ENCODE results near the gene HLA-DQA1.
"Not testable (repeated sequence)": the region's sequence is repeated elsewhere in the genome, so short reads cannot be mapped to it uniquely, and the experiment has no call there.

Gene HLA-DQA1

DNA sequence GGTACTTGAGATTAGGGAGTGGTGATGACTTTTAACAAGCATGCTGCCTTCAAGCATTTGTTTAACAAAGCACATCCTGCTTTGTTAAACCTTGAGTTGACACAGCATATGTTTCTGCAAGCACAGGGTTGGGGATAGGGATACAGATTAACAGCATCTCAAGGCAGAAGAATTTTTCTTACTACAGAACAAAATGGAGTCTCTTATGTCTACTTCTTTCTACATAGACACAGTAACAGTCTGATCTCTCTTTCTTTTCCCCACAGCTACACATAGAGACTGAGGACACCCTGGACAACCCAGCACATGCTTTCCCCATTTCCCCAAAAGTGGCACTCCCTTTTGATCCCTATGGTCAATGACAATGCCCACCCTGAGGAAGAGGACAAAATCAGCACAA lies 20.6 kb downstream of the HLA-DQA1 start:
- DNase-seq; H3K9me3 Mint-ChIP-seq; H3K27me3 Mint-ChIP-seq; ATAC-seq (replicated peaks): not testable (repeated sequence)
- peak overlapping the region in 1 of 2 donors; percentile 21 for H3K4me3 Mint-ChIP-seq
- H3K27ac Mint-ChIP-seq, result peak overlapping the region; percentile 9
- H3K36me3 Mint-ChIP-seq, result peaks cover 62 to 77% of the 10 kb centered on the region in 2 donors
- peaks cover 55 to 65% of the 10 kb centered on the region in 2 donors for H3K4me1 Mint-ChIP-seq

DNA sequence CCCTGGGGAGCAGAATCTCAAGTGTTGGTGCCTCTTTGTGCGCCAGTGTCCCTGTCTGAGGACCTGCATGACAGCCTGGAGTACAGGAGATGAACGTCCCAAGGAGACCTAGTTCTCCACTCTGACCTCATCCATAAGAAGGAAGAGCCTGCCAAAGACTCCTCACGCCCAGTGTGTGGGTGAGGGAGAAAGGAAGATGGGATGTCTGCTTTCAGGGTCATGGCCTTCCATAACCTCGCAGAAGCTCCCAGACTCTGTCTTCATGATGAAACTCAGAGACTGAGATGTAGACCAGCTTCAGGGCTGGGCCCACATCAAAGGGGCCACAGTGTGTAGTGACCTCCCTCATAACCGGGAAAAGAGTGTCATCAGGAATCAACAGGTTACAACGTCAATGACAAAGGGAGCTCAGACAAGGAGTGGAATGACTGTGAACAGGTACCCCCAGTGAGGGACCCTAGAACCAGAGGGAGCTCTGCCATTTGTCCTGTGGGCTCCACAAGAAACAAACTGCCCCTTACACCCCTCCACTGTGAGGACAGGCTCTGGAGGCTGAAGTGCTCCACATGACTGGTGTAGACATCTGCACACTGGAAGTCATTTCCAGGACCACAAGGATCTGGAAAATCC lies 21.2 kb downstream of the HLA-DQA1 start:
- ATAC-seq (replicated peaks) (peak; percentile 17 to 24), DNase-seq (no peak)
- no peaks in the 10 kb centered on the region for H3K27me3 Mint-ChIP-seq
- H3K36me3 Mint-ChIP-seq, result peaks cover 66 to 81% of the 10 kb centered on the region in 2 donors
- H3K4me3 Mint-ChIP-seq, result peak overlapping the region in 1 of 2 donors; percentile 21
- peaks cover 59 to 70% of the 10 kb centered on the region in 2 donors for H3K4me1 Mint-ChIP-seq
- H3K9me3 Mint-ChIP-seq, result peaks cover 0 to 5% of the 10 kb centered on the region in 2 donors
- peak overlapping the region; percentile 9 for H3K27ac Mint-ChIP-seq

- Mint-ChIP-seq H3K36me3 (peaks cover 73 to 91% of the 10 kb centered on the region in 2 donors), H3K27ac (peak overlapping the region; percentile 94), H3K4me3 (peak overlapping the region; percentile 66 to 76), H3K27me3 (no peaks in the 10 kb centered on the region), H3K9me3 (peaks cover 0 to 3% of the 10 kb centered on the region in 2 donors), H3K4me1 (peaks cover 60 to 80% of the 10 kb centered on the region in 2 donors)
- DNase-seq (no peak), ATAC-seq (replicated peaks) (peak; percentile 34 to 52)
Observed at GRCh38 chr6:32659856-32660595, 22.8 kb downstream of the HLA-DQA1 start.

- H3K27ac Mint-ChIP-seq, result peak overlapping the region; percentile 94
- H3K4me3 Mint-ChIP-seq, result peak overlapping the region; percentile 43 to 76
- no peaks in the 10 kb centered on the region for H3K27me3 Mint-ChIP-seq
- ATAC-seq (replicated peaks), result no peak
- H3K9me3 Mint-ChIP-seq, result no peaks in the 10 kb centered on the region
- peaks cover 55 to 90% of the 10 kb centered on the region in 2 donors for H3K4me1 Mint-ChIP-seq
- peaks cover 71 to 92% of the 10 kb centered on the region in 2 donors for H3K36me3 Mint-ChIP-seq
- DNase-seq, result no peak
Observed at GRCh38 chr6:32662099-32662498, 24.9 kb downstream of the HLA-DQA1 start.

DNA sequence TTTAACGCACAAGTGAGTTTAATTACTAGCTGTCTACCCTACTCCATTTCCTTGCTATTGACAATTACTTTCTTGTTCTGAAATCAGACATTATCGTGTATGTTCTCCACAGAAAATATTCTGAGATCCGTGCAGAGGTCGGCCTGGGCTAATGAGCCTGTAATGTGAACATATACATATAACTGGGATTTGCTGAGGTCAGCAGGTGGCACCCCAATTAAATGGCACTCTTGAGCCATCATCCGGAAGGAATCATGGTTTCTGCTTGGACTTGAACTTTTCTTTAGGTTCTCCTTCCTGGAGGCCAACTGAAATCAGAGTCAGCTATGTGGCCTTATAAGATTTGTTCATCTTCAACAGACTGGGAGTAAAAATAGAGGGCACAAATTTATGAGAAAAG lies 25.6 kb downstream of the HLA-DQA1 start:
- DNase-seq, result no peak
- Mint-ChIP-seq H3K36me3 (peaks cover 67 to 88% of the 10 kb centered on the region in 2 donors), H3K4me1 (peaks cover 58 to 95% of the 10 kb centered on the region in 2 donors), H3K4me3 (peak overlapping the region; percentile 69 to 80), H3K27me3 (no peaks in the 10 kb centered on the region), H3K9me3 (no peaks in the 10 kb centered on the region), H3K27ac (peak overlapping the region; percentile 100)
- no peak for ATAC-seq (replicated peaks)

DNA sequence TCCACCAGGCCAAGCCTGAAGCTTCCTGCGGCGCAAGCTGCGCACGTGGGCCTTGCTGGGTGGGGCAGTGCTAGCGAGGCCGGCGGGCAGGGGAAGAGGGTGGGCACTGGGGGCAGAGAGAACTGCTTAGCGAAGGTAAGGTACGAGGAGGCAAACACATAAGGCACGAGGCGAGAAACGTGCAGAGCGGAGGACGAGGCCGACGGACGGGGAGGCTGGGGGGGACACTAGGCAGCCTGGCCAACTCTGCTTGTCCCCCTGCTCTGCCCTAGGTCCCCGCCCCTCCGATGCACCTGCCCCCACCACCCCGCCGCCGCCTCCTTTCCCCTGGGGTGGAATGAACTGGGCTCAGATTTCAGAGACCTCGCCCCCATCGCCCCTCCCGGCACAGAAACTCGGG lies 27.1 kb downstream of the HLA-DQA1 start:
- Mint-ChIP-seq H3K4me3 (peak overlapping the region; percentile 89 to 92), H3K4me1 (peaks cover 60 to 94% of the 10 kb centered on the region in 2 donors)
- no peak for ATAC-seq (replicated peaks)

GRCh38 chr6:32664827-32665362 lies 27.7 kb downstream of the HLA-DQA1 start:
- peaks cover 57 to 96% of the 10 kb centered on the region in 2 donors for H3K4me1 Mint-ChIP-seq
- no peaks in the 10 kb centered on the region for H3K9me3 Mint-ChIP-seq
- H3K27me3 Mint-ChIP-seq, result no peaks in the 10 kb centered on the region
- H3K4me3 Mint-ChIP-seq, result peak overlapping the region; percentile 89 to 92
- peak; percentile 34 to 43 for ATAC-seq (replicated peaks)
- H3K36me3 Mint-ChIP-seq, result peaks cover 52 to 69% of the 10 kb centered on the region in 2 donors
- DNase-seq, result peak; percentile 66
- H3K27ac Mint-ChIP-seq, result peak overlapping the region; percentile 100

More for the DNA sequence above, 27.1 kb downstream of the HLA-DQA1 start:
- no peaks in the 10 kb centered on the region for H3K9me3 Mint-ChIP-seq
- peaks cover 55 to 74% of the 10 kb centered on the region in 2 donors for H3K36me3 Mint-ChIP-seq
- DNase-seq, result no peak
- peak overlapping the region; percentile 100 for H3K27ac Mint-ChIP-seq
- H3K27me3 Mint-ChIP-seq, result no peaks in the 10 kb centered on the region

DNA sequence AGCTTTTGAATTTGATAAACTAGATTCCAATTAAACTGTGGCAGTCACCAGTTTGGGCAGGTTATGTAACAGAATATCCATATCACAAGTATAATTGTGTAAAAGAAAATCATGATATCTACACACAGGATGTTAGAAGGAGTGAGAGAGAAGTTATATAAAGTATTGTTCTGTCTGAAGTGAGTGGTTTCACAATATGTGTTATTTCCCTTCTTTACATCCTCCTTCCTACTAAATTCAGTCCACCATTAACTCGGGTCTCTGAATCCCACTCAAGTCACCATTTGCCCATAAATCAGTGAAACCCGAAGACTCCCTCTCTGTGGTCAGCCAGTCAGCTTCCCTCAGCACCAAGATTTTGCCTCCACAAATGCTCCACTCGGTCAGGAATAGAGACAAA lies 28.5 kb downstream of the HLA-DQA1 start:
- peaks cover 53 to 94% of the 10 kb centered on the region in 2 donors for H3K4me1 Mint-ChIP-seq
- peak overlapping the region; percentile 89 to 92 for H3K4me3 Mint-ChIP-seq
- H3K27me3 Mint-ChIP-seq, result no peaks in the 10 kb centered on the region

DNA sequence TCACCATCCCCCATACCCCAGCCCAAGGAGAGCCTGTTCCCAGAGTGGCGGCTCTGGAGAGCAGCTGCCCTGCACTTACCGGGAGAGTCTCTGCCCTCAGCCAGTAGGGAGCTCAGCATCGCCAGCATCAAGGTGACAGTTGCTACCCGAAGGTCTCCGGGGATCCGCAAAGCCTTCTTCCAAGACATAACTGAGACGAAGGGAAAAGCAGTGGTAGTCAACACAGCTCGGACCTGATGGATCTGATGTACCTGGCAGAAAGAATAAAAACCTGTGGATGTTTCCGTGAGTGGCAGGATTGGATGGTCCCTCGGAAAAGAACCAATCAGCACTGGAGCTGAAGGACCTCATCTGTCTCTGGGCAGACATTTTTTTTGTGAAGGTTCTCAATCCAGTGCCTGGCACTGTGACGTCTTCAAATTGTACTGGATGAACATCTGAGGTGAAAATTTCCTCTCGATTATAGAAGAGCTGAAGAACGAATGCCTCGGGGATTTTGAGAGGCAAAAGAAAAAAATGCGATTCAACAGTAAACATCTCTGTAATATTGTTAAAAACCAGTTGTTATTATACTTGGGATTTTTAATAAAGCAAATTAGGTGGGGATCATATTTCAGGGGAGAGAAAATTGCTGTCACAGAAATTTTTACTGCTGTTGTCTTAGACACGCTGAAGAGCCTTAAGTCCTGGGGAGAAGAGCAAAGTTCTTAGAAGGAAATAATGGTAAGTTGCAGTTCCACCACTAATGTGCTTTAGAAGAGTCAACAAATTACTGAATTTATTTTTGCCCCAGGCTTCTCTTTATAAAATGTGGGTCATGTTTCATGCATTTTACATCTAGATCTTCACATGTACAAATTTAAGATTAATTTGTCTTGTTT lies 29.5 kb downstream of the HLA-DQA1 start, which contains the start of gene HLA-DQB1:
Gene HLA-DQB1, minus strand, starts transcription at position 238 of the 881 bp plus-strand sequence. Its CDS starts 50 bp downstream, at position 188.
- peak within 1 kb of the TSS; percentile 89 to 92 for H3K4me3 Mint-ChIP-seq
- H3K27ac Mint-ChIP-seq, result peak within 1 kb of the TSS; percentile 100
- ATAC-seq (replicated peaks) (peak; percentile 64 to 71), DNase-seq (peak; percentile 78)
- H3K36me3 Mint-ChIP-seq, result peaks cover 38 to 52% of the 10 kb centered on the region in 2 donors
- no peaks in the 10 kb centered on the region for H3K27me3 Mint-ChIP-seq
- peaks cover 45 to 85% of the 10 kb centered on the region in 2 donors for H3K4me1 Mint-ChIP-seq
- H3K9me3 Mint-ChIP-seq, result no peaks in the 10 kb centered on the region

More for the DNA sequence above, 28.5 kb downstream of the HLA-DQA1 start:
- Mint-ChIP-seq H3K36me3 (peaks cover 46 to 62% of the 10 kb centered on the region in 2 donors), H3K9me3 (no peaks in the 10 kb centered on the region), H3K27ac (peak overlapping the region; percentile 100)
- DNase-seq (no peak), ATAC-seq (replicated peaks) (no peak)

- ATAC-seq (replicated peaks) (peak; percentile 77 to 82), DNase-seq (peak; percentile 79)
- Mint-ChIP-seq H3K4me3 (peak overlapping the region; percentile 78 to 92), H3K27ac (peak overlapping the region; percentile 100), H3K27me3 (no peaks in the 10 kb centered on the region), H3K4me1 (peaks cover 37 to 75% of the 10 kb centered on the region in 2 donors), H3K9me3 (peaks cover 3 to 5% of the 10 kb centered on the region in 2 donors), H3K36me3 (peaks cover 30 to 42% of the 10 kb centered on the region in 2 donors)
Observed at GRCh38 chr6:32668226-32668747, 31.1 kb downstream of the HLA-DQA1 start.

GRCh38 chr6:32669240-32669639 lies 32.0 kb downstream of the HLA-DQA1 start:
- H3K27ac Mint-ChIP-seq, result peak overlapping the region; percentile 100
- H3K36me3 Mint-ChIP-seq, result peaks cover 22 to 36% of the 10 kb centered on the region in 2 donors
- H3K4me3 Mint-ChIP-seq, result no peak overlapping the region
- H3K4me1 Mint-ChIP-seq, result peaks cover 37 to 65% of the 10 kb centered on the region in 2 donors
- DNase-seq (no peak), ATAC-seq (replicated peaks) (no peak)
- H3K9me3 Mint-ChIP-seq, result peaks cover 3 to 8% of the 10 kb centered on the region in 2 donors
- no peaks in the 10 kb centered on the region for H3K27me3 Mint-ChIP-seq

GRCh38 chr6:32669893-32670292 lies 32.7 kb downstream of the HLA-DQA1 start:
- peak overlapping the region; percentile 100 for H3K27ac Mint-ChIP-seq

DNA sequence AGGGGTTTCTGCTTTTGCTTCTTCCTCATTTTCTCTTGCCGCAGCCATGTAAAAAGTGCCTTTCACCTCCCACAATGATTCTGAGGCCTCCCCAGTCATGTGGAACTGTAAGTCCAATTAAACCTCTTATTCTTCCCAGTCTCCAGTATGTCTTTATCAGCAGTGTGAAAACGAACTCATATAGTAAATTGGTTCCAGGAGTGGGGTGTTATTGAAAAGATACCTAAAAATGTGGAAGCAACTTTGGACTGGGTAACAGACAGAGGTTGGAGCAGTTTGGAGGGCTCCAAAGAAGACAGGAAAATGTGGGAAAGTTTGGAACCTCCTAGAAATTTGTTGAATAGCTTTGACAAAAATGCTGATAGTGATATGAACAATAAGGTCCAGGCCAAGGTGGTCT lies 34.7 kb downstream of the HLA-DQA1 start:
- H3K4me3 Mint-ChIP-seq; H3K27me3 Mint-ChIP-seq; ATAC-seq (replicated peaks); H3K36me3 Mint-ChIP-seq; H3K9me3 Mint-ChIP-seq; DNase-seq: not testable (repeated sequence)
- H3K27ac Mint-ChIP-seq, result peak overlapping the region; percentile 68
- H3K4me1 Mint-ChIP-seq, result peaks cover 31 to 38% of the 10 kb centered on the region in 2 donors

More at GRCh38 chr6:32669893-32670292, 32.7 kb downstream of the HLA-DQA1 start:
- H3K27me3 Mint-ChIP-seq, result no peaks in the 10 kb centered on the region
- DNase-seq, result no peak
- peaks cover 16 to 29% of the 10 kb centered on the region in 2 donors for H3K36me3 Mint-ChIP-seq
- no peak for ATAC-seq (replicated peaks)
- H3K9me3 Mint-ChIP-seq, result peaks cover 3 to 8% of the 10 kb centered on the region in 2 donors
- H3K4me1 Mint-ChIP-seq, result peaks cover 34 to 59% of the 10 kb centered on the region in 2 donors
- peak overlapping the region in 1 of 2 donors; percentile 50 for H3K4me3 Mint-ChIP-seq
